ENCODE measurements around the gene ARID2.

GRCh38 chr12:45721954-45722353, 7.6 kb upstream of the ARID2 start:
- TF ChIP-seq, protein P1, sequence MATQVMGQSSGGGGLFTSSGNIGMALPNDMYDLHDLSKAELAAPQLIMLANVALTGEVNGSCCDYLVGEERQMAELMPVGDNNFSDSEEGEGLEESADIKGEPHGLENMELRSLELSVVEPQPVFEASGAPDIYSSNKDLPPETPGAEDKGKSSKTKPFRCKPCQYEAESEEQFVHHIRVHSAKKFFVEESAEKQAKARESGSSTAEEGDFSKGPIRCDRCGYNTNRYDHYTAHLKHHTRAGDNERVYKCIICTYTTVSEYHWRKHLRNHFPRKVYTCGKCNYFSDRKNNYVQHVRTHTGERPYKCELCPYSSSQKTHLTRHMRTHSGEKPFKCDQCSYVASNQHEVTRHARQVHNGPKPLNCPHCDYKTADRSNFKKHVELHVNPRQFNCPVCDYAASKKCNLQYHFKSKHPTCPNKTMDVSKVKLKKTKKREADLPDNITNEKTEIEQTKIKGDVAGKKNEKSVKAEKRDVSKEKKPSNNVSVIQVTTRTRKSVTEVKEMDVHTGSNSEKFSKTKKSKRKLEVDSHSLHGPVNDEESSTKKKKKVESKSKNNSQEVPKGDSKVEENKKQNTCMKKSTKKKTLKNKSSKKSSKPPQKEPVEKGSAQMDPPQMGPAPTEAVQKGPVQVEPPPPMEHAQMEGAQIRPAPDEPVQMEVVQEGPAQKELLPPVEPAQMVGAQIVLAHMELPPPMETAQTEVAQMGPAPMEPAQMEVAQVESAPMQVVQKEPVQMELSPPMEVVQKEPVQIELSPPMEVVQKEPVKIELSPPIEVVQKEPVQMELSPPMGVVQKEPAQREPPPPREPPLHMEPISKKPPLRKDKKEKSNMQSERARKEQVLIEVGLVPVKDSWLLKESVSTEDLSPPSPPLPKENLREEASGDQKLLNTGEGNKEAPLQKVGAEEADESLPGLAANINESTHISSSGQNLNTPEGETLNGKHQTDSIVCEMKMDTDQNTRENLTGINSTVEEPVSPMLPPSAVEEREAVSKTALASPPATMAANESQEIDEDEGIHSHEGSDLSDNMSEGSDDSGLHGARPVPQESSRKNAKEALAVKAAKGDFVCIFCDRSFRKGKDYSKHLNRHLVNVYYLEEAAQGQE (IDR thresholded peaks at IDR 0.05; ENCODE audit: insufficient read depth in 1 of 2, low read depth in 2 of 2, low read length in 2 of 2): no peak
- no peak for TF ChIP-seq POLR2AphosphoS5 (IDR thresholded peaks at IDR 0.05; ENCODE audit: low read depth, low read length)
- TF ChIP-seq TAF1 (IDR thresholded peaks at IDR 0.05; ENCODE audit: borderline replicate concordance, insufficient read depth, low read length): no peak
- no peak for TF ChIP-seq SIN3A (IDR thresholded peaks at IDR 0.05; ENCODE audit: borderline replicate concordance, insufficient read depth, low read length)

Measured in PFSK-1 (cell line).